ENCODE results near the gene IFNGR2.

DNA sequence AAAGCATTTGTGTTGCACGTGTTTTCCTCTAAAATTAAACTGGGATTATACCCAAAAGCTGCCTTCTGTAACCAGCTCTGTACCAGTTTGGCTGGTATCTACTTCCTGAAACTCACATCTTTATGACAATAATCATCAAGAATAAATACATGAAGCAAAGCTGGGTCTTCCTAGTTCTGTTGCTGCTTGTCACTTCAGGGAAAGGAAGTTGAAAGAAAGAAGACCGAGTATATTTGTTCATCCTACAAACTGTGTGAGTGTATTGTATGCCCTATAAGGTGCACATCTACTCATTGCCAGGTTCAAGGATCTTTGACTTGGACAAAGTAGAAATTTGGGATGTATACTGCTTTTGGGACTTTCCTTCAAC, 29.1 kb upstream of the IFNGR2 start:
- TF ChIP-seq POLR2A (IDR thresholded peaks at IDR 0.05; ENCODE audit: low read length) (no peak), GATA1 (IDR thresholded peaks at IDR 0.05; ENCODE audit: low read depth, low read length) (no peak)
